MM.1S (cell line): Measurements from ENCODE around the gene FAM107B.
"Not testable (repeated sequence)": the region's sequence is repeated elsewhere in the genome, so short reads cannot be mapped to it uniquely, and the experiment has no call there.

Source experiments
- DNase-seq: peaks from one replicate; pipeline ENCODE4 v3.0.0-alpha.2; 2015
- H2AFZ ChIP-seq: fragments of 300-600 bp; sonication (generic); 2 replicates; pipeline ENCODE4 v1.6.0; 2016; ENCODE audit warnings: antibody characterized with exemption, low read length
- H3F3A ChIP-seq: fragments of 300-600 bp; sonication (generic); 2 replicates; pipeline ENCODE4 v1.6.1; 2016; ENCODE audit warnings: mild to moderate bottlenecking, antibody characterized with exemption, low read length, moderate library complexity, mixed read lengths; ENCODE audit not compliant: insufficient read depth
- H3K27ac ChIP-seq: fragments of 300-600 bp; sonication (generic); 2 replicates; pipeline ENCODE4 v1.5.1; 2016; ENCODE audit warnings: mild to moderate bottlenecking, low read length
- H3K27me3 ChIP-seq: fragments of 300-600 bp; sonication (generic); replicated peaks from 2 replicates; pipeline ENCODE4 v1.6.0; 2016; ENCODE audit warnings: low read length; ENCODE audit not compliant: insufficient read depth
- H3K36me3 ChIP-seq: fragments of 300-600 bp; sonication (generic); replicated peaks from 2 replicates; pipeline ENCODE4 v1.6.1; 2016; ENCODE audit warnings: mild to moderate bottlenecking, low read length, mixed read lengths; ENCODE audit not compliant: insufficient read depth
- H3K4me1 ChIP-seq: fragments of 300-600 bp; sonication (generic); 2 replicates; pipeline ENCODE4 v1.6.1; 2016; ENCODE audit warnings: low read length, mixed read lengths
- H3K4me2 ChIP-seq: fragments of 300-600 bp; sonication (generic); 2 replicates; pipeline ENCODE4 v1.6.0; 2016; ENCODE audit warnings: low read depth, low read length
- H3K4me3 ChIP-seq: fragments of 300-600 bp; sonication (generic); 2 replicates; pipeline ENCODE4 v1.5.1; 2016; ENCODE audit warnings: low read length, mixed read lengths
- H3K79me2 ChIP-seq: fragments of 300-600 bp; sonication (generic); 2 replicates; pipeline ENCODE4 v1.6.1; 2016; ENCODE audit warnings: mixed run types, low read length, mixed read lengths
- H3K9ac ChIP-seq: fragments of 300-600 bp; sonication (generic); 2 replicates; pipeline ENCODE4 v1.6.1; 2016; ENCODE audit warnings: low read length, mixed read lengths
- H3K9me2 ChIP-seq: fragments of 300-600 bp; sonication (generic); replicated peaks from 2 replicates; pipeline ENCODE4 v1.6.1; 2016; ENCODE audit warnings: mild to moderate bottlenecking, low read length, mixed read lengths; ENCODE audit not compliant: insufficient read depth
- H3K9me3 ChIP-seq: fragments of 300-600 bp; sonication (generic); replicated peaks from 2 replicates; pipeline ENCODE4 v1.6.1; 2016; ENCODE audit warnings: mild to moderate bottlenecking, low read length, mixed read lengths; ENCODE audit not compliant: insufficient read depth
- H4K20me1 ChIP-seq: fragments of 300-600 bp; sonication (generic); 2 replicates; pipeline ENCODE4 v1.6.1; 2016; ENCODE audit warnings: mild to moderate bottlenecking, low read length, moderate library complexity, mixed read lengths; ENCODE audit not compliant: insufficient read depth
- CTCF ChIP-seq: fragments of 300-600 bp; sonication (generic); IDR thresholded peaks from 2 replicates; pipeline ENCODE4 v1.5.1; 2016; ENCODE audit warnings: antibody characterized with exemption, low read length, mixed read lengths
- EZH2 ChIP-seq: fragments of 300-600 bp; sonication (generic); optimal IDR thresholded peaks from 2 replicates; pipeline ENCODE3; 2017; ENCODE audit warnings: low read depth, mild to moderate bottlenecking, antibody characterized with exemption, low read length, mixed read lengths
- EZH2phosphoT487 ChIP-seq: fragments of 300-600 bp; sonication (generic); IDR thresholded peaks from 2 replicates; pipeline ENCODE4 v1.6.1; 2018; ENCODE audit warnings: antibody characterized with exemption, low read length

The FAM107B gene

GRCh38 chr10:14660831-14661230, 113.9 kb downstream of the FAM107B start:
- H2AFZ ChIP-seq, result no peak overlapping the region
- no peaks in the 10 kb centered on the region for H3K9me3 ChIP-seq
- peak overlapping the region; percentile 42; the same call in 1 of the 2 replicates for H3K4me2 ChIP-seq
- H3K36me3 ChIP-seq, result no peaks in the 10 kb centered on the region
- H3K9me2 ChIP-seq, result no peaks in the 10 kb centered on the region
- H3K4me3 ChIP-seq, result no peak overlapping the region
- H3K79me2 ChIP-seq, result no peaks in the 10 kb centered on the region
- peaks cover 40% of the 10 kb centered on the region for H3K4me1 ChIP-seq
- H3F3A ChIP-seq, result peaks cover 22% of the 10 kb centered on the region
- DNase-seq, result no peak
- TF ChIP-seq CTCF (no peak), EZH2 (no peak), EZH2phosphoT487 (no peak)
- H4K20me1 ChIP-seq, result no peaks in the 10 kb centered on the region
- peak overlapping the region; percentile 83; the same call in 1 of the 2 replicates for H3K27ac ChIP-seq
- no peak overlapping the region for H3K9ac ChIP-seq
- H3K27me3 ChIP-seq, result no peaks in the 10 kb centered on the region

GRCh38 chr10:14659626-14660196, 115.0 kb downstream of the FAM107B start:
- peak overlapping the region; percentile 64 for H3K9ac ChIP-seq
- peak overlapping the region; percentile 42 for H3K4me2 ChIP-seq
- no peaks in the 10 kb centered on the region for H3K79me2 ChIP-seq
- DNase-seq, result peak; percentile 94
- H3K4me1 ChIP-seq, result peaks cover 40% of the 10 kb centered on the region
- H3K9me3 ChIP-seq, result no peaks in the 10 kb centered on the region
- no peaks in the 10 kb centered on the region for H3K36me3 ChIP-seq
- H3K4me3 ChIP-seq, result peak overlapping the region; percentile 17
- TF ChIP-seq EZH2 (no peak), EZH2phosphoT487 (no peak)
- no peaks in the 10 kb centered on the region for H4K20me1 ChIP-seq
- H3K27ac ChIP-seq, result peak overlapping the region; percentile 83
- H3K27me3 ChIP-seq, result no peaks in the 10 kb centered on the region
- H3F3A ChIP-seq, result peaks cover 22% of the 10 kb centered on the region
- no peaks in the 10 kb centered on the region for H3K9me2 ChIP-seq
- peak overlapping the region; percentile 16; the same call in 1 of the 2 replicates for H2AFZ ChIP-seq

- not testable (repeated sequence) for H3K9me2 ChIP-seq, H3K9me3 ChIP-seq, H3K36me3 ChIP-seq, H3K27me3 ChIP-seq, H2AFZ ChIP-seq, H3K79me2 ChIP-seq, H4K20me1 ChIP-seq, DNase-seq
- peak overlapping the region; percentile 42 for H3K4me2 ChIP-seq
- peaks cover 22% of the 10 kb centered on the region for H3F3A ChIP-seq
- peak overlapping the region; percentile 83 for H3K27ac ChIP-seq
- peak overlapping the region; percentile 17 for H3K4me3 ChIP-seq
- H3K4me1 ChIP-seq, result peaks cover 42% of the 10 kb centered on the region
- H3K9ac ChIP-seq, result peak overlapping the region; percentile 64
Observed at GRCh38 chr10:14659137-14659536, 115.6 kb downstream of the FAM107B start.

GRCh38 chr10:14658331-14659127, 116.2 kb downstream of the FAM107B start:
- Histone ChIP-seq H3K79me2 (no peaks in the 10 kb centered on the region), H3F3A (peaks cover 22% of the 10 kb centered on the region), H3K4me2 (peak overlapping the region; percentile 42), H3K27me3 (no peaks in the 10 kb centered on the region), H3K27ac (peak overlapping the region; percentile 83), H3K36me3 (no peaks in the 10 kb centered on the region), H3K9me3 (no peaks in the 10 kb centered on the region), H3K9me2 (no peaks in the 10 kb centered on the region), H3K4me3 (peak overlapping the region; percentile 17), H3K4me1 (peaks cover 48% of the 10 kb centered on the region), H4K20me1 (no peaks in the 10 kb centered on the region), H2AFZ (no peak overlapping the region), H3K9ac (peak overlapping the region; percentile 64)
- TF ChIP-seq EZH2phosphoT487, result no peak
- TF ChIP-seq EZH2, result no peak
- TF ChIP-seq CTCF, result no peak
- DNase-seq, result no peak
